Kidney (tissue), 14 donors: ENCODE measurements around the gene KLHL29. TPM values are rescaled to one million over a fixed set of nuclear protein-coding genes. Genes with fewer than 3 reads are reported as not detected.

Experiments used
- DNase-seq, 5 donors: peaks; one replicate each; pipeline ENCODE4 v3.0.0-alpha.2; 2013 to 2020
- FAIRE-seq: peaks from 2 replicates; lab custom pipeline; 2012; peaks lifted over from hg19 to GRCh38; lab: Jason Lieb, UNC
- H3K27ac ChIP-seq, 2 donors: one replicate each; pipeline ENCODE4 v1.7.0; 2013; ENCODE audit warnings: low read depth in 2 of 2, low read length in 2 of 2, inconsistent platforms in 1 of 2
- H3K27me3 ChIP-seq: one replicate; pipeline ENCODE4 v1.7.1; 2013; ENCODE audit warnings: low read length, inconsistent platforms; ENCODE audit not compliant: control insufficient read depth, insufficient read depth
- H3K36me3 ChIP-seq, 3 donors: one replicate each; pipeline versions ENCODE4 v1.7.0 to v1.7.1; 2013; ENCODE audit warnings: low read length in 3 of 3, control low read depth in 1 of 3, inconsistent platforms in 1 of 3; ENCODE audit not compliant: insufficient read depth in 3 of 3, control insufficient read depth in 2 of 3
- H3K4me1 ChIP-seq, 3 donors: one replicate each; pipeline versions ENCODE4 v1.7.0 to v1.7.1; 2013; ENCODE audit warnings: low read length in 3 of 3, inconsistent platforms in 1 of 3, low read depth in 1 of 3; ENCODE audit not compliant: control insufficient read depth in 2 of 3, insufficient read depth in 2 of 3
- H3K4me3 ChIP-seq, 3 donors: one replicate each; pipeline versions ENCODE4 v1.7.0 to v1.8.1; 2013; ENCODE audit warnings: low read length in 3 of 3, control low read depth in 1 of 3, inconsistent platforms in 1 of 3
- H3K9ac ChIP-seq, 3 donors: one replicate each; pipeline versions ENCODE4 v1.7.0 to v1.7.1; 2013; ENCODE audit warnings: low read length in 3 of 3, control low read depth in 1 of 3, inconsistent platforms in 1 of 3
- H3K9me3 ChIP-seq, 3 donors: one replicate each; pipeline versions ENCODE4 v1.7.0 to v1.7.1; 2013; ENCODE audit warnings: low read length in 3 of 3, control low read depth in 1 of 3, inconsistent platforms in 1 of 3; ENCODE audit not compliant: control insufficient read depth in 2 of 3, insufficient read depth in 1 of 3
- intact Hi-C: fragments of 100-400 bp; cut with DNase I; formaldehyde crosslinking; loops from one replicate; pipeline ENCODE4 v1.11.1; 2022
- polyA plus RNA-seq: library from polyadenylated mRNA; stranded (reverse); fragments of 350-450 nt; fragmentation: Illumina TruSeq; extraction: RNeasy Lipid Tissue Mini Kit (QIAGEN cat#74804); gene quantifications from one replicate; pipeline ENCODE4 v1.2.3, GENCODE V29; 2014; ENCODE audit warnings: low read depth, low replicate concordance; ENCODE audit not compliant: insufficient read depth
- total RNA-seq: library from RNA; stranded (reverse); fragmentation: NEBNext Ultra II Directional; extraction: Animal tissue kit (Norgen Biotek cat#: 25700); gene quantifications from one replicate; pipeline ENCODE4 v1.2.1, GENCODE V29; 2021
- TF ChIP-seq, protein P1 (sequence below): IDR thresholded peaks from 3 replicates; pipeline ENCODE4 v1.5.1; 2012; ENCODE audit warnings: mild to moderate bottlenecking, moderate library complexity, borderline replicate concordance; ENCODE audit not compliant: insufficient read depth; ENCODE audit errors: extremely low read depth
- donor health status: control.
- donor health status: control.
- donor health status: control.
- donor health status: control.
- donor health status: control.
- donor health status: DM: yes; HTN: yes; CAD: no.
- donor health status: Normal renal cell carcinoma (clear cell type).

KLHL29 gene
- total and polyA plus RNA-seq, 2 donors from 2014 or later, result 1.5 to 10.5 TPM

DNA sequence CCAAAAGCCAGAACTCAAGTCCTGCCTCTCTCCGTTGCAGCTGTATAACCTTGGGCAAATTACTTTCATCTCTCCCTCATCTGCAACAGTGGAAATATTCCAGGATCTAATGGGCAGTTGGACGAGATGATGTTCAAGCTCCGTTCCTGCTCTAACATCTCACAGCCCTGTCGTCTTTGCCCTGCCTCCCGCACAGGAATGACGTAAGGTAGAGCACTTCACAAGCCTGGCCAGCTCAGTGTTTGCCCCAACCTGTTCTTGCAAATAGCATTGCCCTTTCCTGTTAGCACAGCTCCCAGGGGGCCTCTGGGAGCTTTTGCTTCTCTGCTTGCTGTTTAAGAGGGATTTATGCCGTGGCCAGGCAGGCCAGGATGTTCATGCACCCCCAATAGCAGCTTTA is 107.9 kb downstream of the KLHL29 start:
- no peak overlapping the region for H3K9ac ChIP-seq
- no peak for FAIRE-seq

DNA sequence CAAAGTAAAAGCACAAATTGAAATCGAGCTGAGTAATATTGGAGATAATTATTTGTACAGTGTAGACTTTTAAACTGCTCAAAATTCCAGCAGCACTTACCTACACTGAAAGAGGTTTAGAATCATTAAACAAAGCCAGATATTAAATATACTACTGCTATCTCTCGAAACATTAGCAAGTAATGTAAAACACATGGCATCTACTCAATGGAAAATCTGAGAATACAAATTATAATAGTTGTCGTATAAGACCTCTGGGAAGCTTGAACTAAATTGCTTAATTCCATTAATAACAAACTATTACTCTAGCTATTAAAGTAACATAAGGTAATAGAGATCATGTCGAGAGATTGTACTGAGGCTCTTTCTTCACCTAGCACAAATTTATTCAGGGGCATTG is 108.9 kb downstream of the KLHL29 start:
- Histone ChIP-seq H3K27ac (no peak overlapping the region), H3K27me3 (no peaks in the 10 kb centered on the region), H3K36me3 (no peaks in the 10 kb centered on the region), H3K9ac (no peak overlapping the region), H3K4me3 (no peak overlapping the region), H3K9me3 (no peaks in the 10 kb centered on the region), H3K4me1 (peaks cover 0 to 3% (median 0%) of the 10 kb centered on the region in 3 donors)
- DNase-seq (no peak), FAIRE-seq (no peak)
- TF ChIP-seq, protein P1, sequence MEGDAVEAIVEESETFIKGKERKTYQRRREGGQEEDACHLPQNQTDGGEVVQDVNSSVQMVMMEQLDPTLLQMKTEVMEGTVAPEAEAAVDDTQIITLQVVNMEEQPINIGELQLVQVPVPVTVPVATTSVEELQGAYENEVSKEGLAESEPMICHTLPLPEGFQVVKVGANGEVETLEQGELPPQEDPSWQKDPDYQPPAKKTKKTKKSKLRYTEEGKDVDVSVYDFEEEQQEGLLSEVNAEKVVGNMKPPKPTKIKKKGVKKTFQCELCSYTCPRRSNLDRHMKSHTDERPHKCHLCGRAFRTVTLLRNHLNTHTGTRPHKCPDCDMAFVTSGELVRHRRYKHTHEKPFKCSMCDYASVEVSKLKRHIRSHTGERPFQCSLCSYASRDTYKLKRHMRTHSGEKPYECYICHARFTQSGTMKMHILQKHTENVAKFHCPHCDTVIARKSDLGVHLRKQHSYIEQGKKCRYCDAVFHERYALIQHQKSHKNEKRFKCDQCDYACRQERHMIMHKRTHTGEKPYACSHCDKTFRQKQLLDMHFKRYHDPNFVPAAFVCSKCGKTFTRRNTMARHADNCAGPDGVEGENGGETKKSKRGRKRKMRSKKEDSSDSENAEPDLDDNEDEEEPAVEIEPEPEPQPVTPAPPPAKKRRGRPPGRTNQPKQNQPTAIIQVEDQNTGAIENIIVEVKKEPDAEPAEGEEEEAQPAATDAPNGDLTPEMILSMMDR, result no peak
- intact Hi-C loops, result no loop called here

More for the DNA sequence above, 107.9 kb downstream of the KLHL29 start:
- Histone ChIP-seq H3K4me1 (peaks cover 0 to 3% (median 0%) of the 10 kb centered on the region in 3 donors), H3K9me3 (no peaks in the 10 kb centered on the region), H3K36me3 (no peaks in the 10 kb centered on the region), H3K27me3 (no peaks in the 10 kb centered on the region), H3K4me3 (no peak overlapping the region), H3K27ac (no peak overlapping the region)
- TF ChIP-seq, protein P1, result no peak
- no peak for DNase-seq
- intact Hi-C loops, result no loop called here

DNA sequence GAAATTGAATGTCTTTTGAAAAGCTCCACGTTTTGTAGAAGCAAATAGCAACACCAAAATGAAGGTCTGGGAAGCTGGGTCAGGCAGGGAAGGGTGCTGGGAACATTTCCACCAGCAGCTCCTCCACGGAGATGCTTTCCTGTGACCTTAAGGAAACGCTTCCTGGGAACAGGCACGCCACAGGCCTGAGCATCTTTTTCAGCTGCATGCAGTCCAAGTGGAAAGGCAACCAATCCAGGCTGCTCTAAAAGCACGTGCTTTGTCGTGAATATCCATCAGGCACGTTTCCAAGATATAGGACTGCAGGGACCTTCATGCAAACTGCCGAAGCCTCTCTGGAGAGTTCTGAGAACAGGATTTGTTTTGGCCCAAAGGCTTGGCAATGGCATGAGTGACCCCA is 109.3 kb downstream of the KLHL29 start:
- Histone ChIP-seq H3K9me3 (no peaks in the 10 kb centered on the region), H3K36me3 (no peaks in the 10 kb centered on the region), H3K9ac (no peak overlapping the region), H3K4me1 (peaks cover 0 to 3% (median 0%) of the 10 kb centered on the region in 3 donors), H3K27ac (no peak overlapping the region), H3K4me3 (no peak overlapping the region), H3K27me3 (no peaks in the 10 kb centered on the region)
- DNase-seq (no peak), FAIRE-seq (no peak)
- TF ChIP-seq, protein P1, result no peak
- intact Hi-C loops, result no loop called here

DNA sequence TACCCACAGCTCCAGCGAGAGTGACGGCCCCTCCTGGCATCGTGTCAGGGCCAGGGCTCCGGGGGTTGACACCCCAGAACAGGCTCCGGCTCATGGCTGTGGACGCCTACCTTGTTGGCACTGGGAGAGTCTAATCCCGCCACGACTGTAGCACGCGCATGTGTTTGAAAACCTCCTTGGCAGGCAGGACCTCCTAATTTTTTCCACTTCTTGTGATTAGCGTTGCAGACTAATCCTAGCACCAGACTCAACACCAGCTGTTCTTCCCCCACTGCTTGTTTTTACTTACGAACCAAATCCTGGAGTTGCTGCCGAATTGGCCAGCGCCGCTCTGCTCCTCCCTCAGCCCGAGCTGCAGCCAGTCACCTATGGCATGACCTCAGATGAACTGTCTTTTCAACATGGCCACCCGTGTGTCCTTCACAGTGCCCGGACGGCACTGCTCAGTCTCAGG is 110.7 kb downstream of the KLHL29 start:
- H3K4me1 ChIP-seq, result peaks cover 0 to 3% (median 0%) of the 10 kb centered on the region in 3 donors
- no peaks in the 10 kb centered on the region for H3K36me3 ChIP-seq
- H3K9me3 ChIP-seq, result no peaks in the 10 kb centered on the region
- H3K9ac ChIP-seq, result no peak overlapping the region
- no peak overlapping the region for H3K27ac ChIP-seq
- DNase-seq (no peak), FAIRE-seq (no peak)
- TF ChIP-seq, protein P1, result no peak
- intact Hi-C loops, result no loop called here
- H3K27me3 ChIP-seq, result no peaks in the 10 kb centered on the region
- no peak overlapping the region for H3K4me3 ChIP-seq
